ENCODE measurements around the gene GAD2.
A peak's percentile ranks its signal among the peaks of the same experiment; 100 is the strongest.
"Not testable (repeated sequence)": the region's sequence is repeated elsewhere in the genome, so short reads cannot be mapped to it uniquely, and the experiment has no call there.

The GAD2 gene

DNA sequence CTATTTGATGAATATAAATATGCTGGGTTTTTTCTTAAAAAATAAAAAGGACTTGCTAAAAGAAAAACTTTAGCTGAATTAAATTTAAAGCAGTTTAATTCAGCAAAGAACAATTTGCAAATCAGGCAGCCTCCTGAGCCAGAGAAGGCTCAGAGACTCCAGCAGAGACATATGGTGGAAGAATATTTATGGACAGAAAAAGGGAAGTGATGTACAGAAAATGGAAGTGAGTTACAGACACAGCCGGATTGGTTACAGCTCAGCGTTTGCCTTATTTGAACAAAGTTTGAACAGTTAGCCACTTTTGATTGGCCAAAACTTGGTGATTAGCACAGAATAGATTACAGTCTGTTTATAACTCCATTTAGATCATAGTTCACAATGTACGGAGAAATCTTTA lies 110.3 kb downstream of the GAD2 start:
- DNase-seq = no peak

DNA sequence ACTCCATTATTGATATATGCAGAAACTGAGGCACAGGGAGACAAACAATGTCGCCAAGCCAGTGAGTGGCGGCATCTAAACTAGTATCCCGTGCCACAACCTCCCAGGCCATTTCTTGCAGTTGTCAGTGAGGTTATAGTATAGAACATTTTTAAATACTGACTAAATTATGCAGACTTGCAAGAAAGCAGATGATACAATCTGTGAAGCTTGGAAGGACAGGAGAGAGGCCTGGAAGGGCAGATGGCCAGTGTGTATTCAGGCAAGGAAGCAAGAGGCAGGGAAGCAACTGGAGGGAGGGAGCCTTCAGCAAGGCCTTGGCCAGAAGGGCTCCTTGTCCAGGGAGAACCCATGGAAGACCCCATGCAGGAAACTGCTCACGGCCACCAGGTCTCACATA lies 111.2 kb downstream of the GAD2 start:
- no peak for DNase-seq

DNA sequence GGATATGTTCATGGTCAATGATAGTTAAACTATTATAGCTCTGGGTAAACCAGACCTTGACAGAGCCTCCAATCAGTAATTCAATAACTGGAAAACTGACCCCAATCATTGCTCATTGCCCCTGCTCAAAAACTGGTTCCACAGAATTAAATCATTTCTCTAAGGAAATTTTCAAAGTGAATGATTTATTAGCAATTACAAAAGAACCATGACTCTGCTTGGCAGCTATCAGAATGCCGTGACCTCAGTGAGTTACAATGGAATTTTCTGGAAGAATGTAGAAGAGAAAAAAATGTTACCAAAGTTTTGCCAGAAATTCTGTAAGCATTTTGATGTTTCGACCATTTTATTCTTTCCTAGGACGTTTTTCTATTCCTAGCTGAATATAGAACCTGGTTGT lies 114.8 kb downstream of the GAD2 start:
- no peak for DNase-seq

DNA sequence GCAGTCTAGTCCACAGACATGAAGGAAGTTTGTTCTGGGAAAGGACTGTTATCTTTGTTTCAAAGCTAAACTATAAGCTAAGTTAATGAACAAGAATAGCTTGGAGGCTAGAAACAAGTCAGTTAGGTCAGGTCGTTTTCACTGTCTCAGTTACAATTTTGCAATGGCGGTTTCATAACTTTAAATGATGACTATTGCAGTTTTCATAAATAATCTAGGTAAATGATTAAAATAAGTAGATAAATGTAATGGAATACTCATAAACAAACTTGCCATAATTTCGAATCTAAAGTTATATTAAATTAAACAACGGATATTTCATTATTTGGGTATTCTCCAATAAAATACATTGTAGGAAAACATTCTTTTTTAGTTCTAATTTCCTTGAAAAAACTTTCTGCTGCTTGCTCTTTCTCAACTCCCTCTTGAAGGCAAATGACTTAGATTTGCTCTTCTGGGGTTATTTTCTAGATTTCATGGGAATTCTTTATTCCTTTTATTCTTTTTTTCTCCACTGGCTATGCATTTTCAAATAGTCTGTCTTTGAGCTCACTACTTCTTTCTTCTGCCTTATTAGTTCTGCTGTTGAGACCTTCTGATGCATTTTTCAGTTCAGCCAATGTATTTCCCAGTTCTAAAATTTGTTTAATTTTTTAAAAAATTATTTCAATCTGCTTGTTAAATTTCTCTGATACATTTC lies 117.8 kb downstream of the GAD2 start:
- DNase-seq = no peak

DNA sequence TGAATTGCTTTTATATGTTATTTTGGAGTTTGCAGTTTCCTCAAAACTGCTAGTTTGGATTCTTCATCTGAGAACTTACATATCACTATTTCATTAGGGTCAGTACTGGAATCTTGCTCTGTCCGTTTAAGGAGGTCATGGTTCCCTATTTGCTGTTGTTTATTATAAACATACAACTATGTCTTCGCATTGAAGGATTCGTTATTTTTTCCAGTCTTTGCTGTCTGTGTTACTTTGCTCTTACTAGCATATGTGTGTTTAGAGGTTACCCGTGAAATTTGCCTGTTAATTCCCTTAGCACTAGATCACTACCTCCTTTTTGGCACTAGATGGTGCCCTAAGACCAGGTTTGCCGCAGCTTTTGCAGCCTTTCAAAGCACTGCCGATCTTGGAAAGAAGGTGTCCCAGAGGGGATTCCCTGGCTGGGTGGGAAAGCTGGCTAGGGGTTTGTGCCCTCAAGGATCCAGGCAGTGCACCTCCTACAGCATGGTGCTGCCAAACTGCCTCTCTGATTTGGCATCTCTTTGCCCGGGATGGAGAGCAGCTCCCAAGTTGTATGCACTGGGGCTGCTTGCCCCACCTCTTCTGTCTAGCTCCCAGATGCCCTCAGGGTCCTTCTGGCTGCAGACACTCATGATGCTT lies 118.5 kb downstream of the GAD2 start:
- peak; percentile 64 for DNase-seq

DNA sequence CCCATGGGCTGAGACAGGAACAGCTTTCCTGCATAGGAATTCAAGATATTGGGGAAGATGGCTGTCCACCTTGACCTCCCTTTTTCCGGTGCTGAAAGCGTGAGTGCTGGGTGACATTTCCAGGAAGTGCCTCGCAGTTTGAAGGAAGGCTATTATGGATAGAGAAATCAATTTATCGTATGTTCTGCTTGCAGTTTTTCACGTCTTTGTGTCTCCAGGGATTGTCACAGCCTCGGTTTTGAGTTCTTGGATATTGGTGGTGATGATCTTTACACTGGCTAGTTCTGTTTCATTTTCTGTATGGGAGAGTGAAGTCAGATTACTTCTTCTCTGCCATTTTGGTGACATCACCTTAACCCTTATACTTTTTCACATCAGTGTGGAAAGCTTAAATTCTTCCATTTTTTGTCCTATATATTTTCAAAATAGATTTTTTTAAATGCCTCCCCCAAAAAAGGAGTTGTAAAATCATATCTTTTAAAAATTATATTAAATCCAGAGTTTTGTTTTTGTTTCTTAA lies 119.1 kb downstream of the GAD2 start:
- peak; percentile 0 for DNase-seq

DNA sequence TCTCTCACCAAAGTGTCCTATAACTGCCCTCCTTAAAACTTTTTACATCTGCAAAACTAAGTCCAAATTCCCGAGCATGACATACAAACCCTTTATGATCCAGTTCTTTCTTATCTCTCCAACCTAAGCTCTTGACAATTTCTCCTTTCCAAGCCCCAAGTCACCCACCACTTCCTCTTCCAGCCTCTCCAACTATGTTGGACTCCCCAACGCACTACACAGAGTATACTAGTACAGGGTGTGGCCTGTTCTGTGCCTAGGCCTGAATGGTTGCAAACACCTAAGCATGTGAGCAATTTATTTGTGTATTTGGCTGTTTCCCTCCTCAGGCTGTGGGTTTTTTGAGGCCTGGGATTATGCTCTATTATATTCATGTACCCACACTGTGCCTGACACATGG lies 120.4 kb downstream of the GAD2 start:
- DNase-seq = no peak

DNA sequence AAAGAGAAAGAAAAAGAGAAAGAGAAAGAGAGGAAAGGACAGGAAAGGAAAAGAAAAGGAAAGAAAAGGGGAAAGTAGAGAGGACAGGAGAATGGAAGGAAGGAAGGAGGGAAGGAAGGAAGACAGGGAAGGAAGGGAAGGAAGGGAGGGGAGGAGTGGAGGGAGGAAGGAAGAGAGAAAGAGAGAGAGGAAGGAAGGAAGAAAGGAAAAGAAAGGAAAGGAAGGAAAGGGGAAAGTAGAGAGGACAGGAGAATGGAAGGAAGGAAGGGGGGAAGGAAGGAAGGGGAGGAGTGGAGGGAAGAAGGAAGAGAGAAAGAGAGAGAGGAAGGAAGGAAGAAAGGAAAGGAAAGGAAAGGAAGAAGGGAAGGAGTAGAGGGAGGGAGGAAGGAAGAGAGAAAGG lies 125.1 kb downstream of the GAD2 start:
- DNase-seq = no peak

DNA sequence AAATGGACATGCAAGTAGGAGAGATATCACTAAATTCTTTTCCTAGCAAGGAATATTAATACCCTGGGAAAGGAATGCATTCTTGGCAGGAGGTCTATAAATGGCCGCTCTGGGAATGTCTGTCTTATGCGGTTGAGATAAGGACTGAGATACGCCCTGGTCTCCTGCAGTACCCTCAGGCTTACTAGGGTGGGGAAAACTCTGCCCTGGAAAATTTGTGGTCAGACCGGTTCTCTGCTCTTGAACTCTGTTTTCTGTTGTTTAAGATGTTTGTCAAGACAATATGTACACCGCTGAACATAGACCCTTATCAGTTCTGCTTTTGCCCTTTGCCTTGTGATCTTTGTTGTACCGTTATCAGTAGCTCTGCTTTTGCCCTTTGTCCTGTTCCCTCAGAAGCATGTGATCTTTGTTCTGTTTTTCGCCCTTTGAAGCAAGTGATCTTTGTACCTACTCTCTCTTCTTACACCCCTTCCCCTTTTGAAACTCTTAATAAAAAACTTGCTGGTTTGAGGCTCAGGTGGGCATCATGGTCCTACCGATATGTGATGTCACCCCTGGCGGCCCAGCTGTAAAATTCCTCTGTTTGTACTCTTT lies 132.3 kb downstream of the GAD2 start:
- not testable (repeated sequence) for DNase-seq

Data from central memory CD4-positive, alpha-beta T cell (primary cell).